SK-N-SH treated with all-trans-retinoic acid at 6 μM for 48 hours (cell line): ENCODE measurements around the gene CACNG1.

Experiments
- RARB ChIP-seq: fragments of 250-450 bp; sonication (Bioruptor Pico); IDR thresholded peaks from 2 replicates; pipeline ENCODE4 v1.8.0; 2021; ENCODE audit warnings: mild to moderate bottlenecking, moderate library complexity
- TCF4 ChIP-seq: fragments of 250-450 bp; sonication (Bioruptor Pico); IDR thresholded peaks from 2 replicates; pipeline ENCODE4 v1.8.0; 2021; ENCODE audit warnings: mild to moderate bottlenecking, moderate library complexity, borderline replicate concordance

DNA sequence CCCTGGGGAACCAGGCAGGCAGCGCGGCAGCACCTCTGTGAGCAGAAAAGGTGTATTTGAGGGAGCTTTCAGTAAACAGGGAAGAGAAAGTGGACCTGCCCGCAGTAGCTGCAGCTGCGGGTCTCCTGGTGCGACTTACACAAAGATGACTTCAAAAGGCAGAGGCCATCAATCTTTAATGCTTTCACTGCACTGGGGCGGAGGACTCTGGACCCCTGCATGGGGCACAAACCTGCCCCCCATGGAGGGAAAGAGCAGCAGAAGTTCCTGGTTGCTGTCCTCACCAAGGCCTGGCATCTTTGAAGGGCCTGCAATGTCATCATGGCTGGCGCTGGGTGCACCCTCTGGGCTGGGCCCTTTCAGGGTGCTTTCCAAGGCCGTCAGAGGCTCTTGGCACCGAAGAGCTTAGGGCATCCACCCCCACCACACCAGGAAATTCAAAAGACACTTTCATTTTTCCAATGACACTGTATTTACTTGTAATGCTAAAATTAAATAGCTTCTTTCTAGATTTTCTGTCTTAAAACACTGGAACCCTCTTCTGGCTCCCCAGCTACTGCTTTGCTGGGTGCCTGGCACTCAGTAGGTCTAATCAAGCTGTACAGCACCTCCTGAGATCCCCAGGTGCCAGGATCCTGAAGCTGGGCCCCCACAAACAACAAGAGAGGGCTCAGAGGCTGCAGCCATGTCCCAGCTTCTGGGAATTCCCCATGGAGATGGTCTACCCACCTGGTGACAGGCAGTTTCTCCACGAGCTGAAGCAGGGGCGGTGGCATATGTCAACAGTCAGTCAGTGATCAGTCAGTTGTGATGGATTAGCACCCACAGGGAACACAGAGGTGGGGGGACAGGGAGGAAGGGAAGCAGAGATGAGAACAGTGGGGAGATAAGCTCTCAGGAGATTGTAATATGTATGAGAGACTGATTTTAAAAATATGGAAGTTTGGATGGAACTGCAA lies 2.1 kb upstream of the CACNG1 start:
- no peak for TF ChIP-seq TCF4
- TF ChIP-seq RARB (CRISPR knock-in tag), result no peak
